HepG2 (cell line): Measurements from ENCODE around the gene KLHL11. TPM values are rescaled to one million over a fixed set of nuclear protein-coding genes. Genes with fewer than 3 reads are reported as not detected.

Source experiments
- ATAC-seq: fragments of 200-7000 bp; cut with Tn5 transposase; 3 replicates; pipeline ENCODE4 v1.9.1; 2020; ENCODE audit warnings: mild to moderate bottlenecking, moderate library complexity
- BruUV-seq: library from RNA; stranded (reverse); fragments of 400-500 nt; replicated peaks from 2 replicates; lab custom pipeline; 2021; lab: Mats Ljungman, UMichigan
- CTCF ChIA-PET: fragments of 300-600 bp; formaldehyde crosslinking; extraction: SDS; loops from one replicate; lab custom pipeline; 2021; ENCODE audit warnings: low total read pairs, inconsistent platforms, low intra/inter-chr PET ratio; lab: Yijun Ruan, JAX
- POLR2A ChIA-PET: fragments of 350-600 bp; sonication (Branson Sonifier 250); formaldehyde crosslinking; loops from one replicate; lab custom pipeline; 2020; ENCODE audit warnings: antibody characterized with exemption, inconsistent platforms; lab: Yijun Ruan, JAX
- DNase-seq: peaks from one replicate; pipeline ENCODE4 v3.0.0-alpha.2; 2015; ENCODE audit warnings: low spot score
- FAIRE-seq: peaks from 3 replicates; lab custom pipeline; 2011; peaks lifted over from hg19 to GRCh38; lab: Jason Lieb, UNC
- H2AFZ ChIP-seq: one replicate; pipeline ENCODE4 v1.6.1; 2011; ENCODE audit warnings: low read length, inconsistent platforms
- H3K27ac ChIP-seq: fragments of 300-600 bp; 3 replicates; pipeline ENCODE4 v1.8.0; 2011; ENCODE audit warnings: mixed run types, mild to moderate bottlenecking, mixed read lengths, low read length, inconsistent platforms; ENCODE audit not compliant: insufficient read depth; ENCODE audit errors: extremely low read length
- H3K27me3 ChIP-seq, 2 experiments: fragments of 200-600 bp in 1 of 2; 2 replicates in 1 of 2; 3 replicates in 1 of 2; pipeline versions ENCODE4 v1.6.0 to v1.8.0; 2011; ENCODE audit warnings: low read length in 2 of 2, mild to moderate bottlenecking in 2 of 2, moderate library complexity in 2 of 2, inconsistent platforms in 1 of 2; ENCODE audit not compliant: insufficient read depth in 2 of 2, control insufficient read depth in 1 of 2
- H3K36me3 ChIP-seq, 2 experiments: fragments of 200-600 bp in 1 of 2; replicated peaks in 1 of 2; 2 replicates in 1 of 2; 3 replicates in 1 of 2; pipeline versions ENCODE4 v1.5.1 to v1.8.0; 2011; ENCODE audit warnings: low read length in 2 of 2, inconsistent platforms in 1 of 2; ENCODE audit not compliant: insufficient read depth in 2 of 2, control insufficient read depth in 1 of 2
- H3K4me1 ChIP-seq: 2 replicates; pipeline ENCODE4 v1.5.1; 2012; ENCODE audit warnings: low read length, inconsistent platforms; ENCODE audit not compliant: insufficient read depth
- H3K4me2 ChIP-seq: 2 replicates; pipeline ENCODE4 v1.6.0; 2011; ENCODE audit warnings: low read depth, low read length, inconsistent platforms
- H3K4me3 ChIP-seq, 3 experiments: fragments of 200-600 bp in 1 of 3; sonication (generic), shearing (Covaris generic) in 1 of 3; replicated peaks in 1 of 3; 2 replicates each; pipeline ENCODE4 v1.5.1; 2011 to 2016; ENCODE audit warnings: low read length in 3 of 3, inconsistent platforms in 2 of 3, low read depth in 2 of 3, mild to moderate bottlenecking in 2 of 3, control low read depth in 1 of 3, mixed read lengths in 1 of 3; ENCODE audit not compliant: insufficient read depth in 1 of 3
- H3K79me2 ChIP-seq: one replicate; pipeline ENCODE4 v1.6.1; 2011; ENCODE audit warnings: low read length, inconsistent platforms; ENCODE audit not compliant: insufficient read depth
- H3K9ac ChIP-seq: 2 replicates; pipeline ENCODE4 v1.6.0; 2011; ENCODE audit warnings: mild to moderate bottlenecking, low read depth, low read length, inconsistent platforms; ENCODE audit not compliant: insufficient read depth
- H3K9me3 ChIP-seq: 2 replicates; pipeline ENCODE4 v1.5.1; 2012; ENCODE audit warnings: mild to moderate bottlenecking, low read length
- H4K20me1 ChIP-seq: 2 replicates; pipeline ENCODE4 v1.6.0; 2011; ENCODE audit warnings: inconsistent platforms, mild to moderate bottlenecking, low read length, moderate library complexity; ENCODE audit not compliant: insufficient read depth
- ATF7-NPFF ChIP-seq: sonication (generic); formaldehyde crosslinking; IDR thresholded peaks from 2 replicates; pipeline ENCODE4 v1.8.1; 2023; ENCODE audit warnings: mild to moderate bottlenecking, low read depth, missing genetic modification reagents, moderate library complexity
- CBX1 ChIP-seq: IDR thresholded peaks from one replicate; pipeline ENCODE4 v1.6.1; 2016; ENCODE audit warnings: antibody characterized with exemption, low read depth
- DMAP1 ChIP-seq: IDR thresholded peaks from 2 replicates; pipeline ENCODE4 v1.6.1; 2016
- GMEB2 ChIP-seq: IDR thresholded peaks from 2 replicates; pipeline ENCODE4 v1.6.1; 2016; ENCODE audit warnings: missing biosample characterization, missing genetic modification reagents, low read depth
- KDM1A ChIP-seq: IDR thresholded peaks from 2 replicates; pipeline ENCODE4 v1.6.1; 2016; ENCODE audit warnings: missing compliant biosample characterization
- KIAA2018 ChIP-seq: sonication (generic); formaldehyde crosslinking; IDR thresholded peaks from 2 replicates; pipeline ENCODE4 v1.5.0; 2020; ENCODE audit warnings: mild to moderate bottlenecking, missing genetic modification reagents, borderline replicate concordance
- NR3C1 ChIP-seq: sonication (generic); formaldehyde crosslinking; IDR thresholded peaks from 2 replicates; pipeline ENCODE4 v1.4.0; 2020; ENCODE audit warnings: missing genetic modification reagents
- REL ChIP-seq: sonication (generic); formaldehyde crosslinking; conservative IDR thresholded peaks from 2 replicates; pipeline ENCODE4 v1.8.0; 2022; ENCODE audit warnings: mild to moderate bottlenecking, missing genetic modification reagents, moderate library complexity
- RFX1 ChIP-seq: fragments of 450-650 bp; IDR thresholded peaks from 2 replicates; pipeline ENCODE4 v1.6.1; 2017
- SCMH1 ChIP-seq: sonication (generic); formaldehyde crosslinking; IDR thresholded peaks from 2 replicates; pipeline ENCODE4 v1.9.0; 2021; ENCODE audit warnings: missing genetic modification reagents, mild to moderate bottlenecking, borderline replicate concordance
- U2AF2 ChIP-seq: fragments of 200-400 bp; formaldehyde crosslinking; IDR thresholded peaks from 2 replicates; pipeline ENCODE4 v1.6.1; 2017; ENCODE audit warnings: low read depth, mild to moderate bottlenecking, low read length
- ZNF441 ChIP-seq: sonication (generic); formaldehyde crosslinking; IDR thresholded peaks from 2 replicates; pipeline ENCODE4 v1.7.0; 2021; ENCODE audit warnings: missing genetic modification reagents, borderline replicate concordance
- ZNF782 ChIP-seq: sonication (generic); formaldehyde crosslinking; IDR thresholded peaks from 2 replicates; pipeline ENCODE4 v1.4.0; 2020; ENCODE audit warnings: missing genetic modification reagents, mild to moderate bottlenecking, borderline replicate concordance
- ZNF883 ChIP-seq: sonication (generic); formaldehyde crosslinking; IDR thresholded peaks from 2 replicates; pipeline ENCODE4 v1.5.1; 2020; ENCODE audit warnings: mild to moderate bottlenecking, missing genetic modification reagents; ENCODE audit errors: not compliant biosample characterization
- WGBS: methylation state at CpG from one replicate; pipeline ENCODE4 v1.1.6; 2017; ENCODE audit warnings: low lambda C conversion rate; 5-methylcytosine and 5-hydroxymethylcytosine counted together
- in situ Hi-C: cut with HindIII; loops from 2 replicates; pipeline ENCODE4 v1.10.0; 2017; ENCODE audit warnings: low pct_unique_long_range_greater_than_20kb; ENCODE audit not compliant: extremely low pct_ligation_motif_present
- intact Hi-C: fragments of 100-400 bp; cut with micrococcal nuclease; formaldehyde crosslinking; loops from one replicate; pipeline ENCODE4 v1.10.0; 2022; ENCODE audit not compliant: unreplicated experiment
- polyA plus RNA-seq, 8 experiments: library from polyadenylated mRNA; depleted of rRNA in 3 of 8; stranded (reverse) in 7 of 8; unstranded in 1 of 8; fragments of >200 nt; fragmentation: Illumina TruSeq in 4 of 8; extraction: Trizol in 4 of 8; gene quantifications; 2 replicates each; pipeline versions ENCODE4 v1.2.1 to v1.2.3, GENCODE V29; 2011 to 2016; ENCODE audit warnings: low read depth in 4 of 8, missing spikeins in 1 of 8, mixed read lengths in 1 of 8; ENCODE audit not compliant: insufficient read depth in 1 of 8
- total RNA-seq, 5 experiments: library from RNA; depleted of rRNA; stranded (reverse); fragments of >200 nt; fragmentation: Illumina TruSeq; extraction: Trizol; gene quantifications; 2 replicates each; pipeline ENCODE4 v1.2.3, GENCODE V29; 2016; ENCODE audit warnings: low read depth in 1 of 5

The KLHL11 gene
- total and polyA plus RNA-seq, 2 of the 13 experiments (the other 11 are each of a cell fraction or from before 2014, with no cell fraction given) = 7.7 to 27.5 TPM

GRCh38 chr17:41907633-41908539 lies 42.7 kb upstream of the KLHL11 start:
- ChIA-PET CTCF (no interaction called here), POLR2A (interaction anchor here (0.6 to 4.2 kb wide), 20 partner anchors 9 to 1090 kb away, joined by 3 to 57 read pairs (median 4); partner anchors contain the start of genes ACLY, CNP, DNAJC7 and EIF1)
- Histone ChIP-seq H4K20me1 (0 out of 2 replicates have a peak, but pooled peaks cover 3% of the 10 kb centered on the region), H3K4me1 (peaks cover 54% of the 10 kb centered on the region), H3K27me3 (no peaks in the 10 kb centered on the region), H3K9me3 (no peaks in the 10 kb centered on the region), H3K36me3 (peaks cover 45 to 74% of the 10 kb centered on the region in 2 experiments), H3K27ac (peak overlapping the region; percentile 44), H3K9ac (peak overlapping the region; percentile 42; the same call in 1 of the 2 replicates), H2AFZ (no peak overlapping the region), H3K4me3 (peak overlapping the region in 1 of 3 experiments; percentile 18; a peak in 1 of 6 replicates), H3K79me2 (peaks cover 15% of the 10 kb centered on the region), H3K4me2 (peak overlapping the region; percentile 52)
- WGBS = 45% methylated on average over 14 of the region's 14 CpGs
- BruUV-seq = no TSS peak
- in situ Hi-C loops = no loop called here
- peak; percentile 96 for ATAC-seq
- DNase-seq = peak; percentile 97
- peak; percentile 100 for FAIRE-seq
- intact Hi-C loops = loop anchor here (5.0 kb wide), 1 partner anchor 41 kb away; the partner anchor contains the start of gene KLHL11
- peak; percentile 83 for TF ChIP-seq ZNF441 (CRISPR knock-in tag)
- TF ChIP-seq DMAP1 (CRISPR knock-in tag) = peak; percentile 56
- no peak for TF ChIP-seq NR3C1 (CRISPR knock-in tag)
- TF ChIP-seq ZNF782 (CRISPR knock-in tag) = peak; percentile 82; the same call in 1 of the 2 replicates
- TF ChIP-seq GMEB2 (CRISPR knock-in tag) = no peak
- peak; percentile 95 for TF ChIP-seq KDM1A
- TF ChIP-seq RFX1 = peak; percentile 39; the same call in 1 of the 2 replicates
- TF ChIP-seq CBX1 = peak; percentile 35
- peak; percentile 65 for TF ChIP-seq ZNF883
- peak; percentile 32; the same call in 1 of the 2 replicates for TF ChIP-seq ATF7-NPFF (CRISPR knock-in tag)
- TF ChIP-seq REL (CRISPR knock-in tag) = no peak
- no peak for TF ChIP-seq SCMH1 (CRISPR knock-in tag)
- no peak for TF ChIP-seq KIAA2018 (CRISPR knock-in tag)
- TF ChIP-seq U2AF2 = no peak
